Nephron (organoid): ENCODE data around the gene JAKMIP2.
"Not testable (repeated sequence)": the region's sequence is repeated elsewhere in the genome, so short reads cannot be mapped to it uniquely, and the experiment has no call there.

Experiments used
- H3K27ac Mint-ChIP-seq, 3 experiments: 2 replicates each; pipeline ENCODE4 v1.8.0; 2020; ENCODE audit warnings: mixed read lengths in 3 of 3, mild to moderate bottlenecking in 2 of 3, moderate library complexity in 1 of 3
- H3K27me3 Mint-ChIP-seq: 2 replicates; pipeline ENCODE4 v1.8.0; 2021; ENCODE audit warnings: low read depth, mild to moderate bottlenecking, moderate library complexity, mixed read lengths
- H3K36me3 Mint-ChIP-seq: 2 replicates; pipeline ENCODE4 v1.8.0; 2020; ENCODE audit warnings: low read depth, mixed read lengths
- H3K4me1 Mint-ChIP-seq: 2 replicates; pipeline ENCODE4 v1.8.0; 2020; ENCODE audit warnings: mixed read lengths
- H3K4me3 Mint-ChIP-seq, 3 experiments: 2 replicates each; pipeline ENCODE4 v1.8.0; 2020; ENCODE audit warnings: mild to moderate bottlenecking in 3 of 3, mixed read lengths in 3 of 3, moderate library complexity in 2 of 3
- H3K9me3 Mint-ChIP-seq: 2 replicates; pipeline ENCODE4 v1.8.0; 2020; ENCODE audit warnings: mixed read lengths
- CTCF ChIP-seq, 3 experiments: fragments of 200-600 bp; sonication (generic); IDR thresholded peaks; one replicate each; pipeline ENCODE4 v1.5.0; 2021; ENCODE audit warnings: antibody characterized with exemption in 3 of 3; ENCODE audit not compliant: unreplicated experiment in 3 of 3

Gene JAKMIP2

DNA sequence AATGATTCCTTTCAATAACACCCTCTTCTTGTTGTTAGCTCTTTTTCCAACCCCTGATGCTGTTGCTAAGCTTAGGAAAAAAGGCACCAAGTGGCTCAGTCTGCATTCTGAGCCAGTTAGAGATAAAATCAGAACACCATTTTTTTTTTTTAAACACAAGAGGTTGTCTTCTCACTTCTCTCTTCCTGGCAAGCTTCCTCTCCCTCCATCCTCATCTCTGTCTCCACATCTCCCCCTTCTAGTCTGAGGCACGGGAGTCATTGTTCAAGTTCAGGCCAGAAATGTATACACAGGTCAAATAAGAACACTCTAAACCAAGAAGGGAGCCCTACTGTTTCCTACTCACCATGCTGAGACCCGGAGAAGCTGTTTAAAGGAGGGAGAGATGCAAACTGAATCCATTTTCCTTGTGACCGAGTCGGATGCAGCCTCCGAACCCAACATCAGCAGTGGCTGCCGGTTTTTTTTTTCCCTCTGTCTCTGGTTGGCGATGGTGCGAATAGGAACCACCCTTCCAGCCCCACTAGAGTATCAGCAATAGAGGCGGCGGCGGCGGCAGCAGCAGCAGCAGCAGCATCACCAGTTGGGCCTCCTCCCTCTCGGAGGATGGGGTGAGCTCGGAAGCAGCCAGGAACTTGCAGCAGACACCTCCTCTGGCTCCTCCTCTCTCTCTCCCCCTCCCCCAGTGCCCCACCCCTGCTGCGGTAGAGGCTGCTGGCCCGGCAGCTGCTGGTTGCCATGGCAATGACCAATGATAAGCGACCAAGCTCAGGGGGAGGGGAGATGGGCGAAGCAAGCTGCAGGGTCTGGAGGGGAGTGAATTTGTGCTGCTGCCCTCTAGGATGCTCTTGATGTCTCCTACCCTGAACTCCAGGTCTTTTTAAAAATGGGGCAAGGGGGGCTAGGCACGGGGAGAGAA, at the start of gene JAKMIP2:
TSS of gene JAKMIP2 (minus strand) at position 619 of the 919 bp plus-strand sequence. CDS start 110,922 bp downstream, outside the sequence.
- H3K27me3 Mint-ChIP-seq = no peaks in the 10 kb centered on the region
- peak within 1 kb of the TSS; percentile 72 to 92 (median 85) for H3K27ac Mint-ChIP-seq
- H3K36me3 Mint-ChIP-seq = no peaks in the 10 kb centered on the region
- H3K4me1 Mint-ChIP-seq = peaks cover 17% of the 10 kb centered on the region
- H3K9me3 Mint-ChIP-seq = no peaks in the 10 kb centered on the region
- no peak for TF ChIP-seq CTCF (IDR thresholded peaks at IDR 0.05; ENCODE audit: unreplicated experiment in 3 of 3)
- H3K4me3 Mint-ChIP-seq = peak within 1 kb of the TSS; percentile 81 to 88 (median 84)

DNA sequence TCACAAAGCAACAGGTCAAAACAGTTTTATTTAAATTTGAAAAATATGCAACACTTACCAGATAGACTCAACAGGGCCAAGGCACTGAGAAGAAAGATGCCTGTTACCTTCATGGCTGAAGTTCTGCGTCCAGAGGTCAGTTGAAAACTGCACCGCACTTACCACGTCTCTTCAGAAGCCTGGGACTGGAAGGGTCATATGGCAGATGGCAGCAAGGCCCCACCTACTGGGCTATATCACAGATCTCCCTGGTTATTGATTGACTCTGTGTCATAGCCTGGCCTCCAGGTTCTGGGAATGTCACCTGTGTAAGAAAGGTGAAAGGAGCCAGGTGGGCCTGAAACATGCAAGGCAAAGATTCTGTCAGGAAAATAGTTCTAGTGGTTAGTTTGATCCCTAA, 48.9 kb upstream of the JAKMIP2 start, which contains the start of gene SPINK1:
TSS of gene SPINK1 (minus strand) at position 207 of the 400 bp plus-strand sequence. CDS start at position 113, 94 bp downstream.
- TF ChIP-seq CTCF (IDR thresholded peaks at IDR 0.05; ENCODE audit: unreplicated experiment in 3 of 3) = no peak
- no peaks in the 10 kb centered on the region for H3K36me3 Mint-ChIP-seq
- H3K4me3 Mint-ChIP-seq = no peak within 1 kb of the TSS
- H3K4me1 Mint-ChIP-seq = no peaks in the 10 kb centered on the region
- no peaks in the 10 kb centered on the region for H3K27me3 Mint-ChIP-seq
- no peaks in the 10 kb centered on the region for H3K9me3 Mint-ChIP-seq
- no peak within 1 kb of the TSS for H3K27ac Mint-ChIP-seq

DNA sequence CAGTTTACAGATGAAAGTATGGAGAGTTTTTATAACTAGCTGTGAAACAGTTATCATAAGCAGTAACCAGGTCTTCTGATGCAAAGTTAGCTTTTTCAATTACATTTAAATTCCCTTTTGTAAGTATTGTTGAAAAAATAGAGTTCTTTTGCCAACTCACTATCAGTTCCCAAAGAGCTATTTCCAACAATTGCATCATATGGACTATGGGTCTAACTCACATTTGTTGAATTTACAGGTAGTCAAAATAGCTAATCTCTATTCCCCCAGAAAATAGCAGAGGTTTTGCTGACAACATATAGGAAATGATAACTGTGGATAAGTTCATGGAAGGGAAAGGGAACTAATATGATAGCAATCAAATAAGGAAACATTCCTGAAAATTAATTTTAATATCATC, 47.5 kb upstream of the JAKMIP2 start:
- no peak overlapping the region for H3K27ac Mint-ChIP-seq
- H3K4me1 Mint-ChIP-seq = peaks cover 4% of the 10 kb centered on the region
- H3K36me3 Mint-ChIP-seq = no peaks in the 10 kb centered on the region
- H3K9me3 Mint-ChIP-seq = no peaks in the 10 kb centered on the region
- no peaks in the 10 kb centered on the region for H3K27me3 Mint-ChIP-seq
- no peak overlapping the region for H3K4me3 Mint-ChIP-seq
- TF ChIP-seq CTCF (IDR thresholded peaks at IDR 0.05; ENCODE audit: unreplicated experiment in 3 of 3) = no peak

DNA sequence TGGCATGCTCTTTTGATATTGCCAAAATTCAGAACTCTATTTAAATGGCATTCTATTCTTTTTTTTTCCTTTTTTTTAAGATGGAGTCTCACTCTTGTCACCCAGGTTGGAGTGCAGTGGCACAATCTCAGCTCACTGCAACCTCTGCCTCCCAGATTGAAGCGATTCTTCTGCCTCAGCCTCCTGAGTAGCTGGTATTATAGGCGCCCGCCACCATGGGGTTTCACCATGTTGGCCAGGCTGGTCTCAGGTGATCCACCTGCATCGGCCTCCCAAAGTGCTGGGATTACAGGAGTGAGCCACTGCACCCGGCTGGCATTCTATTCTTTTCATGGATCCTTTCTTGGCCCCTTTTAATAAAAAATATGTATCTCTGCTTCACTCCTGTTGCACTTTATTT, 44.5 kb upstream of the JAKMIP2 start:
- H3K36me3 Mint-ChIP-seq, H3K27ac Mint-ChIP-seq, H3K4me3 Mint-ChIP-seq, H3K27me3 Mint-ChIP-seq, H3K9me3 Mint-ChIP-seq, H3K4me1 Mint-ChIP-seq: not testable (repeated sequence)

GRCh38 chr5:147826361-147826760, 43.8 kb upstream of the JAKMIP2 start:
- Mint-ChIP-seq H3K9me3 (no peaks in the 10 kb centered on the region), H3K27ac (no peak overlapping the region), H3K36me3 (no peaks in the 10 kb centered on the region), H3K27me3 (peaks cover 8% of the 10 kb centered on the region), H3K4me3 (no peak overlapping the region), H3K4me1 (peaks cover 4% of the 10 kb centered on the region)
- no peak for TF ChIP-seq CTCF (IDR thresholded peaks at IDR 0.05; ENCODE audit: unreplicated experiment in 3 of 3)

GRCh38 chr5:147822686-147823491, 40.4 kb upstream of the JAKMIP2 start:
- H3K36me3 Mint-ChIP-seq = no peaks in the 10 kb centered on the region
- peaks cover 8% of the 10 kb centered on the region for H3K27me3 Mint-ChIP-seq
- peaks cover 15% of the 10 kb centered on the region for H3K4me1 Mint-ChIP-seq
- no peak overlapping the region for H3K4me3 Mint-ChIP-seq
- H3K27ac Mint-ChIP-seq = peak overlapping the region in 1 of 3 experiments; percentile 27
- H3K9me3 Mint-ChIP-seq = no peaks in the 10 kb centered on the region
- peak; percentile 94 to 95 (median 94) for TF ChIP-seq CTCF (IDR thresholded peaks at IDR 0.05; ENCODE audit: unreplicated experiment in 3 of 3)

- peaks cover 15% of the 10 kb centered on the region for H3K4me1 Mint-ChIP-seq
- not testable (repeated sequence) for H3K27ac Mint-ChIP-seq, H3K36me3 Mint-ChIP-seq
Measured at GRCh38 chr5:147822222-147822621, 39.7 kb upstream of the JAKMIP2 start.

More at GRCh38 chr5:147822222-147822621, 39.7 kb upstream of the JAKMIP2 start:
- not testable (repeated sequence) for H3K4me3 Mint-ChIP-seq, H3K27me3 Mint-ChIP-seq, H3K9me3 Mint-ChIP-seq
